IMR-90 (cell line): ENCODE measurements around the gene MSH2. TPM values are rescaled to one million over a fixed set of nuclear protein-coding genes. Genes with fewer than 3 reads are reported as not detected.

ENCODE experiments used
- ATAC-seq: fragments of 200-7000 bp; cut with Tn5 transposase; 2 replicates; pipeline ENCODE4 v1.9.1; 2020; ENCODE audit warnings: low read depth, mild to moderate bottlenecking, moderate library complexity
- BruUV-seq: library from RNA; stranded (reverse); fragments of 400-500 nt; replicated peaks from 2 replicates; lab custom pipeline; 2021; lab: Mats Ljungman, UMichigan
- CTCF ChIA-PET: fragments of 300-600 bp; formaldehyde crosslinking; extraction: SDS; loops from one replicate; lab custom pipeline; 2021; ENCODE audit warnings: antibody characterized with exemption; lab: Yijun Ruan, JAX
- POLR2A ChIA-PET: fragments of 300-600 bp; sonication (Branson Sonifier 250); formaldehyde crosslinking; loops from one replicate; lab custom pipeline; 2022; ENCODE audit warnings: antibody characterized with exemption; ENCODE audit not compliant: unreplicated experiment; lab: Charles Lee
- DNase-seq: peaks from one replicate; pipeline ENCODE4 v3.0.0; 2013
- H2AFZ ChIP-seq: replicated peaks from 2 replicates; pipeline ENCODE3; 2013; ENCODE audit warnings: low read length, mild to moderate bottlenecking; ENCODE audit not compliant: poor library complexity
- H2AK5ac ChIP-seq: 2 replicates; pipeline ENCODE4 v1.6.1; 2013; ENCODE audit warnings: low read depth, low read length, inconsistent platforms
- H2AK9ac ChIP-seq: replicated peaks from 2 replicates; pipeline ENCODE3; 2013; ENCODE audit warnings: mild to moderate bottlenecking, low read depth, low read length, moderate library complexity; ENCODE audit not compliant: poor library complexity
- H2BK120ac ChIP-seq: 2 replicates; pipeline ENCODE4 v1.6.1; 2013; ENCODE audit warnings: low read depth, low read length, inconsistent platforms
- H2BK15ac ChIP-seq: 3 replicates; pipeline ENCODE4 v1.6.1; 2013; ENCODE audit warnings: low read depth, low read length, inconsistent platforms
- H2BK20ac ChIP-seq: 2 replicates; pipeline ENCODE4 v1.6.1; 2013; ENCODE audit warnings: low read depth, mild to moderate bottlenecking, inconsistent platforms, low read length, moderate library complexity
- H2BK5ac ChIP-seq: 2 replicates; pipeline ENCODE4 v1.6.1; 2013; ENCODE audit warnings: mild to moderate bottlenecking, low read depth, low read length, inconsistent platforms; ENCODE audit not compliant: poor library complexity, severe bottlenecking
- H3K14ac ChIP-seq: replicated peaks from 2 replicates; pipeline ENCODE4 v1.6.1; 2013; ENCODE audit warnings: low read depth, low read length, inconsistent platforms
- H3K18ac ChIP-seq: 2 replicates; pipeline ENCODE4 v1.6.1; 2013; ENCODE audit warnings: low read depth, low read length, control low read depth
- H3K23ac ChIP-seq: 2 replicates; pipeline ENCODE4 v1.6.1; 2013; ENCODE audit warnings: low read depth, low read length, inconsistent platforms
- H3K27ac ChIP-seq: 2 replicates; pipeline ENCODE4 v1.5.1; 2013; ENCODE audit warnings: mild to moderate bottlenecking, control low read depth, low read length; ENCODE audit not compliant: insufficient read depth
- H3K27me3 ChIP-seq: 2 replicates; pipeline ENCODE4 v1.6.1; 2013; ENCODE audit warnings: low read length; ENCODE audit not compliant: control insufficient read depth, insufficient read depth
- H3K36me3 ChIP-seq: 2 replicates; pipeline ENCODE4 v1.6.1; 2013; ENCODE audit warnings: low read length, mixed read lengths; ENCODE audit not compliant: control insufficient read depth, insufficient read depth
- H3K4ac ChIP-seq: 2 replicates; pipeline ENCODE4 v1.6.1; 2013; ENCODE audit warnings: low read depth, low read length, inconsistent platforms
- H3K4me1 ChIP-seq: 2 replicates; pipeline ENCODE4 v1.6.1; 2013; ENCODE audit warnings: low read length, mixed read lengths; ENCODE audit not compliant: control insufficient read depth, insufficient read depth
- H3K4me2 ChIP-seq: 2 replicates; pipeline ENCODE4 v1.6.1; 2013; ENCODE audit warnings: low read depth, mild to moderate bottlenecking, control low read depth, low read length, moderate library complexity
- H3K4me3 ChIP-seq: 2 replicates; pipeline ENCODE4 v1.5.1; 2013; ENCODE audit warnings: low read depth, mild to moderate bottlenecking, control low read depth, low read length, moderate library complexity; ENCODE audit not compliant: insufficient read depth
- H3K56ac ChIP-seq: 2 replicates; pipeline ENCODE4 v1.6.1; 2013; ENCODE audit warnings: low read length, inconsistent platforms; ENCODE audit not compliant: insufficient read depth; ENCODE audit errors: extremely low read depth
- H3K79me1 ChIP-seq, 2 experiments: 2 replicates each; pipeline ENCODE4 v1.6.1; 2013; ENCODE audit warnings: low read length in 2 of 2, inconsistent platforms in 1 of 2, low read depth in 1 of 2
- H3K9ac ChIP-seq: 2 replicates; pipeline ENCODE4 v1.6.1; 2013; ENCODE audit warnings: low read depth, low read length, control low read depth
- H3K9me1 ChIP-seq: 2 replicates; pipeline ENCODE4 v1.6.1; 2013; ENCODE audit warnings: low read length, inconsistent platforms; ENCODE audit not compliant: insufficient read depth
- H3K9me3 ChIP-seq: 2 replicates; pipeline ENCODE4 v1.6.1; 2013; ENCODE audit warnings: low read length; ENCODE audit not compliant: control insufficient read depth, insufficient read depth
- H4K20me1 ChIP-seq: 2 replicates; pipeline ENCODE4 v1.6.1; 2013; ENCODE audit warnings: low read length, inconsistent platforms; ENCODE audit not compliant: insufficient read depth
- H4K5ac ChIP-seq: 2 replicates; pipeline ENCODE4 v1.6.1; 2013; ENCODE audit warnings: mild to moderate bottlenecking, low read depth, low read length, control low read depth
- H4K8ac ChIP-seq, 2 experiments: 2 replicates each; pipeline ENCODE4 v1.6.1; 2013; ENCODE audit warnings: low read depth in 2 of 2, low read length in 2 of 2, control low read depth in 1 of 2, inconsistent platforms in 1 of 2
- H4K91ac ChIP-seq: 2 replicates; pipeline ENCODE4 v1.6.1; 2013; ENCODE audit warnings: low read depth, low read length, inconsistent platforms; ENCODE audit not compliant: insufficient read depth
- BHLHE40 ChIP-seq: fragments of 150-350 bp; IDR thresholded peaks from 2 replicates; pipeline ENCODE4 v1.6.1; 2016; ENCODE audit warnings: mild to moderate bottlenecking, low read depth, low read length
- CHD1 ChIP-seq: IDR thresholded peaks from 2 replicates; pipeline ENCODE4 v1.6.1; 2012; ENCODE audit warnings: low read depth, low read length, improper control_type of control experiment
- FOS ChIP-seq: fragments of 150-350 bp; IDR thresholded peaks from 2 replicates; pipeline ENCODE4 v1.6.1; 2016; ENCODE audit warnings: low read depth, low read length
- MAFK ChIP-seq: IDR thresholded peaks from 2 replicates; pipeline ENCODE4 v1.6.1; 2012; ENCODE audit warnings: low read depth, low read length, improper control_type of control experiment
- MAZ ChIP-seq: IDR thresholded peaks from 2 replicates; pipeline ENCODE4 v1.6.1; 2012; ENCODE audit warnings: low read depth, mild to moderate bottlenecking, low read length, improper control_type of control experiment, moderate library complexity, borderline replicate concordance
- MXI1 ChIP-seq: IDR thresholded peaks from 2 replicates; pipeline ENCODE4 v1.6.1; 2012; ENCODE audit warnings: low read depth, mild to moderate bottlenecking, low read length, moderate library complexity, borderline replicate concordance
- POLR2A ChIP-seq: IDR thresholded peaks from 2 replicates; pipeline ENCODE4 v1.6.1; 2012; ENCODE audit warnings: mild to moderate bottlenecking, low read depth, low read length
- RAD21 ChIP-seq: IDR thresholded peaks from 2 replicates; pipeline ENCODE4 v1.6.1; 2012; ENCODE audit warnings: low read length, improper control_type of control experiment
- RCOR1 ChIP-seq: IDR thresholded peaks from 2 replicates; pipeline ENCODE4 v1.6.1; 2012; ENCODE audit warnings: mild to moderate bottlenecking, low read length, improper control_type of control experiment; ENCODE audit not compliant: insufficient replicate concordance
- RFX5 ChIP-seq: IDR thresholded peaks from 2 replicates; pipeline ENCODE4 v1.8.0; 2012; ENCODE audit warnings: low read depth, mild to moderate bottlenecking, low read length, moderate library complexity
- SMC3 ChIP-seq: fragments of 150-350 bp; IDR thresholded peaks from 2 replicates; pipeline ENCODE4 v1.6.1; 2016; ENCODE audit warnings: low read depth, mild to moderate bottlenecking, antibody characterized with exemption, low read length, moderate library complexity
- WGBS, 2 experiments: methylation state at CpG; one replicate each; pipeline versions ENCODE4 v1.1.5 to v1.1.7; 2013; ENCODE audit warnings: missing lambda C conversion rate in 2 of 2; ENCODE audit not compliant: insufficient read length in 1 of 2; ENCODE audit errors: extremely low coverage in 2 of 2; 5-methylcytosine and 5-hydroxymethylcytosine counted together
- dilution Hi-C: fragments of 300-500 bp; cut with HindIII; formaldehyde crosslinking; loops from one replicate; pipeline ENCODE4 v1.14.3; 2018; ENCODE audit warnings: low sequenced_read_pairs; ENCODE audit not compliant: unreplicated experiment
- in situ Hi-C: fragments of 300-500 bp; cut with MboI; formaldehyde crosslinking; loops from 3 replicates; pipeline ENCODE4 v1.14.3; 2019; ENCODE audit warnings: low sequenced_read_pairs, inconsistent platforms, mixed read lengths
- intact Hi-C: fragments of 100-400 bp; cut with micrococcal nuclease; formaldehyde crosslinking; loops from 2 replicates; pipeline ENCODE4 v1.10.0; 2022
- polyA plus RNA-seq, 3 experiments: library from polyadenylated mRNA; depleted of rRNA; stranded (reverse); fragments of >200 nt; gene quantifications; 2 replicates each; pipeline ENCODE4 v1.2.3, GENCODE V29; 2012; ENCODE audit warnings: low replicate concordance in 1 of 3
- total RNA-seq: library from RNA; depleted of rRNA; stranded (reverse); fragments of >200 nt; gene quantifications from 2 replicates; pipeline ENCODE4 v1.2.3, GENCODE V29; 2012
- TF ChIP-seq, protein P1 (sequence below): fragments of 150-350 bp; IDR thresholded peaks from 2 replicates; pipeline ENCODE4 v1.6.1; 2017; ENCODE audit warnings: mild to moderate bottlenecking, antibody characterized with exemption, low read length, low read depth

Gene MSH2
- total and polyA plus RNA-seq, 2 of the 4 experiments (the other 2 are of a cell fraction), result 13.8 to 22.6 TPM

DNA sequence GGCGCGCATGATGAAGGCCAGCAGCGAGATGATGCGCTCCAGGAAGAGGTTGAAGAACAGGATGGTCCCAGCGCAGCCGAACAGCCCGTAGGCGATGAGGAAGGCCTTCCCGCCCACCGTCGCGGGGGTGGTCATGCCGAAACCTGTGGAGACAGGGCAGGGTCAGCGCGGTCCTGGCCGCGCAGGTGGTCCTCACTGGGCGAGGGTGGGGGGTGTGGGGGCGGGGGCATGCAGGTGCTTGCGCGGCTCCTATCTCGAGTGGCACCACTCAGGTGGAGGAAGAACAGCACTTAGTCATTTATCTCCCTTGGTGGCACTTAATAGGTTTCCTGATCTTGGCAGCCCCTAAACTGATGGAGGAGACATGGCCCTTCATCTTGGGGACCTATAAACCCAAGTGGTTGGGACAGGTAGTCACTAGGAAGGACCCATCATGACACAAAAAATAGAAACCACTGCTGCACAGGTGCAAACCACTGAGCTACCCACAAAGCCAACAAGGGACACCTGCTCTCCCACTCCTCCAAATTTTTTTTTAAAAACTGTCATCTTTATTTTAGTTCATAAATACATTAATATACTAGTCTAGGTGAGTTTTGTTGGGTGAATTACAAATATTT lies 118.8 kb downstream of the MSH2 start:
- H3K18ac ChIP-seq, result no peak overlapping the region
- no TSS peak for BruUV-seq
- no peak for DNase-seq
- H3K4me1 ChIP-seq, result peaks cover 2% of the 10 kb centered on the region; the same call in 1 of the 2 replicates
- H2AFZ ChIP-seq, result peak overlapping the region; percentile 91
- H2AK9ac ChIP-seq, result no peak overlapping the region
- H3K9me1 ChIP-seq, result no peaks in the 10 kb centered on the region
- H4K5ac ChIP-seq, result no peak overlapping the region
- H3K4me3 ChIP-seq, result peak overlapping the region; percentile 45; the same call in 1 of the 2 replicates
- no peak overlapping the region for H2BK20ac ChIP-seq
- H4K8ac ChIP-seq, result 0 out of 4 replicates have a peak overlapping the region, but pooled peaks of 1 of the 2 experiments have one; percentile 43
- H2BK120ac ChIP-seq, result no peak overlapping the region
- no peak overlapping the region; the same call in 1 of the 2 replicates for H3K56ac ChIP-seq
- H2BK5ac ChIP-seq, result no peak overlapping the region
- H3K23ac ChIP-seq, result no peak overlapping the region
- H3K4ac ChIP-seq, result no peak overlapping the region
- H3K79me1 ChIP-seq, result no peaks in the 10 kb centered on the region
- H3K9me3 ChIP-seq, result no peaks in the 10 kb centered on the region
- no peak overlapping the region for H3K14ac ChIP-seq
- H3K4me2 ChIP-seq, result peak overlapping the region; percentile 64
- no peaks in the 10 kb centered on the region for H4K20me1 ChIP-seq
- H4K91ac ChIP-seq, result no peak overlapping the region
- in situ Hi-C loops, result no loop called here
- ChIA-PET CTCF (no interaction called here), POLR2A (no interaction called here)
- no peak overlapping the region for H2BK15ac ChIP-seq
- TF ChIP-seq POLR2A (no peak), SMC3 (no peak), RFX5 (no peak), CHD1 (no peak), MXI1 (no peak), BHLHE40 (no peak), MAFK (no peak), RAD21 (no peak), MAZ (no peak), RCOR1 (no peak), FOS (no peak)
- TF ChIP-seq, protein P1, sequence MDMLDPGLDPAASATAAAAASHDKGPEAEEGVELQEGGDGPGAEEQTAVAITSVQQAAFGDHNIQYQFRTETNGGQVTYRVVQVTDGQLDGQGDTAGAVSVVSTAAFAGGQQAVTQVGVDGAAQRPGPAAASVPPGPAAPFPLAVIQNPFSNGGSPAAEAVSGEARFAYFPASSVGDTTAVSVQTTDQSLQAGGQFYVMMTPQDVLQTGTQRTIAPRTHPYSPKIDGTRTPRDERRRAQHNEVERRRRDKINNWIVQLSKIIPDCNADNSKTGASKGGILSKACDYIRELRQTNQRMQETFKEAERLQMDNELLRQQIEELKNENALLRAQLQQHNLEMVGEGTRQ, result no peak
- H3K27me3 ChIP-seq, result peaks cover 24% of the 10 kb centered on the region
- dilution Hi-C loops, result no loop called here
- H3K27ac ChIP-seq, result no peak overlapping the region
- no peak for ATAC-seq
- no peaks in the 10 kb centered on the region for H3K36me3 ChIP-seq
- no peak overlapping the region for H2AK5ac ChIP-seq
- intact Hi-C loops, result no loop called here
- no CpG with 5 or more reads among the region's 22 CpGs for WGBS, 2 experiments
- no peak overlapping the region for H3K9ac ChIP-seq
